Loucy (cell line): ENCODE results near the gene TET2.

Experiments used
- H2AFZ ChIP-seq: fragments of 200-600 bp; sonication (generic); 2 replicates; pipeline ENCODE4 v1.6.0; 2016; ENCODE audit warnings: antibody characterized with exemption, mild to moderate bottlenecking, low read length, moderate library complexity
- H3F3A ChIP-seq: fragments of 200-600 bp; 2 replicates; pipeline ENCODE4 v1.6.0; 2016; ENCODE audit warnings: antibody characterized with exemption, low read depth, mild to moderate bottlenecking
- H3K27me3 ChIP-seq: fragments of 200-600 bp; sonication (generic); 2 replicates; pipeline ENCODE4 v1.6.1; 2014; ENCODE audit warnings: low read length, mild to moderate bottlenecking; ENCODE audit not compliant: insufficient read depth, poor library complexity, severe bottlenecking
- H3K36me3 ChIP-seq: fragments of 200-600 bp; sonication (generic); 2 replicates; pipeline ENCODE4 v1.6.1; 2016; ENCODE audit warnings: low read length; ENCODE audit not compliant: insufficient read depth
- H3K4me1 ChIP-seq: fragments of 200-600 bp; sonication (generic); 2 replicates; pipeline ENCODE4 v1.5.1; 2014; ENCODE audit warnings: low read length, mild to moderate bottlenecking; ENCODE audit not compliant: insufficient read depth, poor library complexity, severe bottlenecking
- H3K4me2 ChIP-seq: fragments of 200-600 bp; sonication (generic); 2 replicates; pipeline ENCODE4 v1.6.0; 2014; ENCODE audit warnings: antibody characterized with exemption, low read length, low read depth, mild to moderate bottlenecking; ENCODE audit not compliant: poor library complexity, severe bottlenecking
- H3K4me3 ChIP-seq: fragments of 200-600 bp; sonication (generic); 2 replicates; pipeline ENCODE4 v1.5.1; 2014; ENCODE audit warnings: low read length, mild to moderate bottlenecking, mixed read lengths; ENCODE audit not compliant: poor library complexity, severe bottlenecking
- H3K79me2 ChIP-seq: fragments of 200-600 bp; sonication (generic); 2 replicates; pipeline ENCODE4 v1.6.1; 2014; ENCODE audit warnings: low read length; ENCODE audit not compliant: insufficient read depth
- H3K9ac ChIP-seq: fragments of 200-600 bp; sonication (generic); 2 replicates; pipeline ENCODE4 v1.6.0; 2014; ENCODE audit warnings: mild to moderate bottlenecking, low read depth, low read length, moderate library complexity; ENCODE audit not compliant: poor library complexity, severe bottlenecking
- H3K9me2 ChIP-seq: fragments of 200-600 bp; sonication (generic); replicated peaks from 2 replicates; pipeline ENCODE4 v1.6.1; 2016; ENCODE audit warnings: low read depth, low read length, mixed read lengths
- H3K9me3 ChIP-seq: fragments of 200-600 bp; sonication (generic); 2 replicates; pipeline ENCODE4 v1.6.1; 2014; ENCODE audit warnings: mild to moderate bottlenecking, antibody characterized with exemption, low read length, low read depth; ENCODE audit not compliant: insufficient read depth
- H4K20me1 ChIP-seq: fragments of 200-600 bp; sonication (generic); 2 replicates; pipeline ENCODE4 v1.6.0; 2014; ENCODE audit warnings: antibody characterized with exemption, low read length, mild to moderate bottlenecking; ENCODE audit not compliant: insufficient read depth, poor library complexity, severe bottlenecking
- CTCF ChIP-seq: fragments of 200-600 bp; sonication (generic); conservative IDR thresholded peaks from 2 replicates; pipeline ENCODE4 v1.5.1; 2014; ENCODE audit warnings: mild to moderate bottlenecking, antibody characterized with exemption, low read length
- EZH2phosphoT487 ChIP-seq: fragments of 200-600 bp; IDR thresholded peaks from 2 replicates; pipeline ENCODE4 v1.6.1; 2018; ENCODE audit warnings: antibody characterized with exemption, mild to moderate bottlenecking, moderate library complexity, borderline replicate concordance

Gene TET2

GRCh38 chr4:105148356-105148755 is 1.7 kb downstream of the TET2 start:
- no peak overlapping the region for H3K9ac ChIP-seq
- H3K27me3 ChIP-seq = no peaks in the 10 kb centered on the region
- H3K79me2 ChIP-seq = no peaks in the 10 kb centered on the region

GRCh38 chr4:105148776-105149175 is 2.1 kb downstream of the TET2 start:
- H2AFZ ChIP-seq = no peak overlapping the region
- no peaks in the 10 kb centered on the region for H3K9me3 ChIP-seq
- no peak for TF ChIP-seq CTCF
- no peak for TF ChIP-seq EZH2phosphoT487
- no peaks in the 10 kb centered on the region for H3K9me2 ChIP-seq
- no peaks in the 10 kb centered on the region for H4K20me1 ChIP-seq
- no peaks in the 10 kb centered on the region for H3K4me1 ChIP-seq
- H3F3A ChIP-seq = no peaks in the 10 kb centered on the region
- no peak overlapping the region for H3K4me2 ChIP-seq
- no peaks in the 10 kb centered on the region for H3K79me2 ChIP-seq
- no peaks in the 10 kb centered on the region for H3K27me3 ChIP-seq
- H3K9ac ChIP-seq = no peak overlapping the region
- no peak overlapping the region for H3K4me3 ChIP-seq
- H3K36me3 ChIP-seq = no peaks in the 10 kb centered on the region

More at GRCh38 chr4:105148356-105148755, 1.7 kb downstream of the TET2 start:
- Histone ChIP-seq H4K20me1 (no peaks in the 10 kb centered on the region), H3K4me3 (no peak overlapping the region), H3K36me3 (no peaks in the 10 kb centered on the region), H3K4me2 (no peak overlapping the region), H3K9me2 (no peaks in the 10 kb centered on the region), H3K9me3 (no peaks in the 10 kb centered on the region), H3K4me1 (no peaks in the 10 kb centered on the region), H2AFZ (no peak overlapping the region), H3F3A (no peaks in the 10 kb centered on the region)
- TF ChIP-seq EZH2phosphoT487 (no peak), CTCF (no peak)

- Histone ChIP-seq H3K4me3 (no peak overlapping the region), H3K36me3 (no peaks in the 10 kb centered on the region), H3K9me3 (no peaks in the 10 kb centered on the region), H3K4me1 (no peaks in the 10 kb centered on the region), H3K9ac (no peak overlapping the region), H3K79me2 (no peaks in the 10 kb centered on the region), H3K9me2 (no peaks in the 10 kb centered on the region), H3F3A (no peaks in the 10 kb centered on the region), H3K4me2 (no peak overlapping the region), H4K20me1 (no peaks in the 10 kb centered on the region), H3K27me3 (no peaks in the 10 kb centered on the region), H2AFZ (no peak overlapping the region)
- TF ChIP-seq CTCF = no peak
- TF ChIP-seq EZH2phosphoT487 = no peak
Measured at GRCh38 chr4:105149771-105150170, 3.1 kb downstream of the TET2 start.
